Dedifferentiated amniotic fluid mesenchymal stem cell (primary cell): ENCODE results near the gene MED27.

Experiments
- DNase-seq: peaks from one replicate; pipeline ENCODE4 v3.0.0-alpha.2; 2016; ENCODE audit errors: extremely low spot score

Gene MED27

DNA sequence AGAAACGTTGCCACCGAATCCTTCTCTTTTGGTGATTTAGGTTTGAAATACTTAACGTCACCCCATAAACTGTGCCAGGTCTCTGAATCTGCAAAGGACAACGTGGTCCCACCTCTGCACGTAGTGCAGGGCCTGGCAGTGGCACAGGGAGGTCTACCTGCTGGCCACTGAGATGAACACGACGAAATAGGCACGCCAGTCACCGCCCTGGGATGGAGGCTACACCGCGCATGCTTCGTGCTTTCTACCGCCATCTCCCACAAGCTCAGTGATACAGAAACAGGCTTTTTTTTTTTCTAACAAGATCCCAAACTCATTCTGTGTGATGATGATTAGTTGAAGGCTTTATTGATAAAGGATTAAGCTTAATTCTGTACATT is 199.8 kb downstream of the MED27 start:
- DNase-seq: no peak

DNA sequence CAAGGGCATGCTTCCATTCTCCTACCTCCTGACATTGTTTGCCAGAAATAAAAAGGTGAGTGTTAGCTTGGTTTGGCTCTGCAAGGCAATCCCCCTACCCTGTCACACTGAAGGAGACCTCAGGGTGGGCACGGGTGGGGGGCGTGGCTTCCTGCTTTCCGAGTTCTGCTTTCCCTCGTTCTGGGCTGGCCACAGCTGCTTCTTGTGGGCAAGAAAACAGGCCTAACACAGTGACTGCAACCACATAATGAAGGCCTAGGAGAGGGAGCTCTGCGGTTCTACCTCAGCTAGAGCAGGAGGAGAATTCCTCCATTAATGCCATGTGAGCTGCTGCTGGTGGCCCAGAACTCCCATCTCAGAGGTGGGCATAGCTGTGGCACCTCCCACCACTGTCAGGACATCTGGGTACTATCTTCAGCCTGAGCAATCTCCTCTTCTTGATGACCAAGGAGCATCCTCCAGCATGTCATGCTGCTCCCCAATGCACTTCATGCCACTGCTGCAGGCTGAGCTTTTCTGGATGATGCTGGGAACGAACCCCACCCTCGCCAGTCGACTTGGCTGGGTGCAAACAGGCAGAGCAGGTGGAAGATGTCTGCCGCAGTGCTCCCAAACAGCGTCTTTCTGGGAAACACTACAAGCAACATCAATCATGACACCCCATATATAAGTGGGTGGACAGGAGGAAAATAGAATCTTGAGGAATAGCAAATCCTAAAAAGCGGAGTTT is 200.3 kb downstream of the MED27 start:
- DNase-seq: no peak

GRCh38 chr9:131876486-131876885 is 203.2 kb downstream of the MED27 start:
- DNase-seq: no peak

GRCh38 chr9:131875828-131876485 is 203.7 kb downstream of the MED27 start:
- DNase-seq: no peak

- DNase-seq: no peak
Measured at GRCh38 chr9:131874916-131875670, 204.6 kb downstream of the MED27 start.

DNA sequence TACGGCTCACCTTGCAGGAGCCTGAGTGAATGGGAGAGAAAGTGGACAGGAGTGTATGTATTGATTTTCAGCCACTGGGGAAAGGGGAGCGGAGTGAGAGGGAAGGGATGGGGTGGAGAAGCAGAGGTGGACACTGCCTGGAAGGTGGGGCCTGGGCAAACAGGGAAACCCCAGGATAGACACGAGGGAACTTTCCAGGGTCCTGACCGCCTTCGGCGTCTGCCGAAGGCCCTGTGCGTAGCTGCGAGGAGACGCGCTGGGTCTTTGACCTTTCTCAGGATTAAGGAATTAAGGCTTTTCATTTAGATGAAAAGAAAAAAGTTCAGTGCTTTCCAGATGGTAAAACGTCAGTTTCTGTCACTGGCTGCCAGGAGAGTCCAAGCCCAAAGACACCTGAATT is 205.2 kb downstream of the MED27 start:
- DNase-seq: no peak

DNA sequence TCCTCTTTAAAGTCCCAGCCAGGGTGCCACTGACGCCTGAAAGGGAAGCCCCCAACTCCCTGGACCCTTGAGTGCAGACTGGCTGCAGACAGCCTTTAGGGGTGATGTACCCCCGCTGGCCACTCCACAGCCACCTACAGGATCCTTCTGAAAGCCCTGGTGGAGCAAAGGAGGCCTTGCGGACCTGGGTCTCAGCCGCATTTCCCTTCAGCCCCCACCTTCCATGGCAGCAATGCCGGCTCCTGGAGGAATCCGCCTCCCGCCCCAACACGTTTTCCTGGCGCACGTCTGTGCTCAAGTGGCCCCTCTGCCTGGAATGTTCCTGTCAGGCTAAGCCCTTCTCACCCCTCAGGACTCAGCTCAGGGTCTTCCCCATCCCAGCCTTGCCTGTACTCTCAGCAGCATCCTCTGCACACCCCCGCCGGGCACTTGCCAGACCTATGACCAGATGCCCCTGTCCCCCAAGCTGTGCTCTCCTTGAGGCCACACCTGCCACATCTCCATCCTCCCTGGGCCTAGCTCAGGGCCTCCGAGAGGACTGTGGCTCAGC is 205.7 kb downstream of the MED27 start:
- DNase-seq: no peak

DNA sequence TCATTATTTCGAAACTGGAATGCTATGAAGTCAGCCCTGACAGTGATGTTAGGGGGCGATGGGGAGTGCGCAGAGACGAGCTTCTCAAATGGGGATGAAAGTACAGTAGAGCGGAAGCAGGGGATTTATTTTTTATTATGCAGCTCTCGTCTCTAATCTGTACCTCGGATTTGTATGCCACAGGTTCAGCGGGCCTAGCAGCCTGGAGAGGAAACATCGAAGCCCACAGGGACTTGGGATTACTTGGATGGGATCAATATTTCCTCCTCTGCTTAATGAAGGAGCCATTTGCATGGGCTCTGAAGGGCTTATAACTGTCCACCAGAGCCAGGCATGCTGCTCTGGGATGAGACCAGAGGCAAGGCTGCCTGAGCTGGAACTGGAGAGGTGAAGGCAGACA is 206.3 kb downstream of the MED27 start:
- DNase-seq: no peak

DNA sequence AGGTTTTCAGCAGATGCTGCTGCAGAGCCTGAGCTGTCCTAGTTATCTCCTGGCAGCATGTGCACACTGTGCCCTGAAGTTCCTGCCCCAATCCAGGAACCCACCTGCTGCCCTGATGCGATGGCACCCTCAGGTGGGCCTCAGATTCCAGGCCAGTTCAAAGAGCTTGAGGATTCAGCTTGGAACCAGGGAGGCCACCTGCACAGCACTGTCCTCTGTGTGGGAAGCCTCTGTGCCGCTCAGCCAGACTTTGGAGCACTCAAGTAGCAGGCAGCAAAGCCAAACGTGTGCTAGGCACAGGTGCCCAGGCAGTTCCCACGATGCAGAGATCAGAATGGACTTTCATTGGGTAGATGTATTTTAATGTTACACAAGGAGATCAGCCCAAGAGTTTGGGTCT is 207.0 kb downstream of the MED27 start:
- DNase-seq: no peak

DNA sequence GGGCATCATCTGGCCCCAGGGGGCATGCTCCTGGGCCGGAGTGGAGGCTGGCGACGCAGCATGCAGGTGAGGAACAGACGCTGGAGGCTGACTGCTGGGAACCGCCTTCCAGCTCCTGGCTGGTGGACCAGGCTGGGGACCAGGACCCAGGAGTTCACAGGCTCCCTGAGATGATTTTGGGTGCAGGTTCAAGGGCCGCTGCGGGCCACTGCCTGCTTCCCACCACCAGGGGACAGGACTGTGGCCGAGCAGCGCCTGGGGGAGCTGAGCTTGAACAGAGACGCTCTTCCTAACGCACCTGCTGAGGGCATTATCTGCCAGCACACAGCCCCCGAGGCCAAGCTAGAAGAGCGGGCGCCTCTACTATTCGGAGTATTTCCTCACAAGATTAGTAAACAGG is 207.7 kb downstream of the MED27 start:
- DNase-seq: no peak

- DNase-seq: no peak
Measured at GRCh38 chr9:131870156-131870555, 209.5 kb downstream of the MED27 start.

- DNase-seq: no peak
Measured at GRCh38 chr9:131869348-131869747, 210.3 kb downstream of the MED27 start.

DNA sequence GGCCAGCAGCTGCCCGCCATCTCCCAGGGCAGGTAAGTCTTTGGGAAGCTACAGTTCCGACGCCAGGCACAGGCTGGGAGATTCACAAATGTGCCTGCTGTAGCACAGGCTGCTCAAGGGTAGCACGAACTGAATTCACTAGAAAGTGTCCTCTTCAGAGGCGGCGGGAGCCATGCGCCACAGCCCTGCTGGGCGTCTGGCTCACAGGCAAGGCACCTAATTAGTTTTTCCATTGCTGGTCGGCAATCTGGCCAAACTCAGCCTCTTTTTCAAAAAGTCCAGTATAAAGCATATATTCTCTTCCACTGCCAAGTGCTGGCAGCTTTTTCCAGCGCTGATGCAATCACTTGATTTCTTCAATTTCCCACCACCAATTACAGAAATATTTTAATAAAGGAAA is 210.9 kb downstream of the MED27 start:
- peak; percentile 64 for DNase-seq

DNA sequence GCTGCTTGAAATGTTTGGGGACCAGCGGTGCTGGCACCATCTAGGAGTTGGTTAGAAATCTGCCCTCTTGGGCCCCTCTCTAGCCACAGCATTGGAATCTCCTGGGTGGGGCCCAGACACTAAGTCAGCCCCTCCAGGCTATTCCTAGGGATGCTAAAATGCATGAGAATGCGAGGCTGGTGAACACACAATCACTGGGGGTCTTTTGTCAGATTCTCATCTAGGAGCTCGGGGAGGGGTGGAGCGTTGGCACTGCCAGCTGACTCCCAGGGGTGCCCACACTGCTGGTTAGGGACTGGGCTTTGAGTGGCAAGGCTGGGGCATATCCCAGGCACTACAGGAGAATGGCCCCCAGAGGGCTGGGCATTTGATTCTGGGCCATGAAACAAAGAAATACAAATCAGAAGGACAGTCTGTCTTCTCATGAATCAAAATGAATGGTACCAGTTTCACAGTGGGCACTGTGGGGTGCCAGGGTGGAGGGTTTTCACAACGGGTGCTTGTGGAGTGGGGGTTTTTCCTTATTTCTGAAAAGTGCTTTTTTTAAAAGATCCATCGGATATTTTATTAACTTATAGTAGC is 212.0 kb downstream of the MED27 start:
- no peak for DNase-seq

DNA sequence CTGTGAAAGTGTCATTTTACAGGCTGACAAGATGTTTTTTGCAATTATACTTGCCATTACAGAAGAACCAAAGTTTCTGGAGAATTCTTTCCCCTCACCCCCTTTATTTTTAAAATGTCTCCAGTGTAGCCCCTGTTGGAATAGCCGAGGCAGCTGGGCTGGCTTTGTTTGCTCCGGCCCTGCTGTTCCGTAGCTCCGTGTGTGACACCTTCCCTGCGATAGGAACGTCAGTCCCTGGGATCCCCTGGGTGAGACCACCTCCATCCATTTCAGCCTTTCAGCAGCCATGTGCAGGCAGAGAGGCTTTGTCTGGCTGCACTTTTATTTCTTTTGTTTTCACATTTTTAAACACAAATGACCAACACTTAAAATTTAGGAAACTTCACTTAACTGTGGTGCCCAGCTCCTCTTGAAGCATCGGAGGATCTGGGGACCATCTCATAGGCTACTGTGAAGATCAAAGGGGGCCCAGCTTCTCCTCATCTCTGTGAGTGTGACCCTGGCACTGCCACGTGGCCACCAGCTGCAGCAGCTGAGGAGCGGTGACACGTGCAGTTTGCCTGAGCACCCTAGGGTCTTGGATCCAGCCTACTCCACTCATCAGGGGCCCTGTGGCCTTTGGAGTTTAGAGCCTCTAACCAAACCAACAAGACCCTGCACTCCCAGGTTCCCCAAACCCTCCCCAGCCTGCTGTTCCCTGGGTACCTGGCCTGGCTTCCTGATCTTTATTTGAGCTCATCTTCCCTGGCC is 214.0 kb downstream of the MED27 start:
- no peak for DNase-seq

GRCh38 chr9:131864531-131864930 is 215.1 kb downstream of the MED27 start:
- DNase-seq: no peak

- DNase-seq: no peak
Measured at GRCh38 chr9:131863306-131863896, 216.3 kb downstream of the MED27 start.

GRCh38 chr9:131862261-131862660 is 217.4 kb downstream of the MED27 start:
- no peak for DNase-seq

DNA sequence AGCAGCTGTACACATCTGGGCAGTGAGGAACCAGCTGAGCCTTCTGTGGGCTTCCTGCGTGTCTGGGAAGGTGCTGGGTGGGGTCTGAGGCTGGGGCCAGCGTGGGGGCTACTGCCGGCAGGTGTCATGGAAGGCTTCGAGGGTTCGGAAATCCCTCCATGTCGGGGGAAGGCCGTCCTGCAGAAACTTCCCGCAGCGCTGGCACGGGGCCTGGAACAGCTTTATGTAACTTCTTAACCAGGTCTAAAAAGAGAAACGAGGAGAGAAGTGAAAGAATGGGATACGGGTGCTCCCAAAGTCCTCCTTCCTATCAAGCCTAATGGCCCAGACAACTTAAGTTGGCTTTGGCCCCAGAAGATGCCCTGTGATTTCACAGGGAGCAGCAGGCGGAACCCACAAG is 219.2 kb downstream of the MED27 start:
- no peak for DNase-seq

GRCh38 chr9:131858147-131858546 is 221.5 kb downstream of the MED27 start:
- no peak for DNase-seq

- no peak for DNase-seq
Measured at GRCh38 chr9:131856105-131856504, 223.6 kb downstream of the MED27 start.
